Kidney tubule cell (primary cell): ENCODE data around the gene FBXL15.

Source experiments
- DNase-seq: peaks from one replicate; pipeline ENCODE4 v3.0.0-alpha.2; 2018; ENCODE audit warnings: low spot score

FBXL15 gene

GRCh38 chr10:102457591-102458150, 37.0 kb downstream of the FBXL15 start:
- no peak for DNase-seq

GRCh38 chr10:102458656-102459055, 38.0 kb downstream of the FBXL15 start:
- no peak for DNase-seq

- no peak for DNase-seq
Measured at GRCh38 chr10:102460836-102461186, 40.2 kb downstream of the FBXL15 start.

- DNase-seq = peak; percentile 92
Measured at GRCh38 chr10:102461187-102462054, 40.8 kb downstream of the FBXL15 start.

GRCh38 chr10:102462512-102463054, 41.9 kb downstream of the FBXL15 start:
- DNase-seq = no peak

GRCh38 chr10:102463983-102464382, 43.3 kb downstream of the FBXL15 start:
- DNase-seq = no peak

GRCh38 chr10:102465466-102465865, 44.8 kb downstream of the FBXL15 start:
- DNase-seq = no peak

- DNase-seq = no peak
Measured at GRCh38 chr10:102467318-102467717, 46.7 kb downstream of the FBXL15 start.

GRCh38 chr10:102467971-102468438, 47.4 kb downstream of the FBXL15 start:
- DNase-seq = no peak

- DNase-seq = no peak
Measured at GRCh38 chr10:102468683-102469082, 48.0 kb downstream of the FBXL15 start.

- no peak for DNase-seq
Measured at GRCh38 chr10:102470579-102471546, 50.2 kb downstream of the FBXL15 start.
